ENCODE data around the gene CLDN18. TPM values are rescaled to one million over a fixed set of nuclear protein-coding genes. Genes with fewer than 3 reads are reported as not detected.

CLDN18 gene
- total RNA-seq, 1 experiment from 2014 or later, result 0.17 TPM

DNA sequence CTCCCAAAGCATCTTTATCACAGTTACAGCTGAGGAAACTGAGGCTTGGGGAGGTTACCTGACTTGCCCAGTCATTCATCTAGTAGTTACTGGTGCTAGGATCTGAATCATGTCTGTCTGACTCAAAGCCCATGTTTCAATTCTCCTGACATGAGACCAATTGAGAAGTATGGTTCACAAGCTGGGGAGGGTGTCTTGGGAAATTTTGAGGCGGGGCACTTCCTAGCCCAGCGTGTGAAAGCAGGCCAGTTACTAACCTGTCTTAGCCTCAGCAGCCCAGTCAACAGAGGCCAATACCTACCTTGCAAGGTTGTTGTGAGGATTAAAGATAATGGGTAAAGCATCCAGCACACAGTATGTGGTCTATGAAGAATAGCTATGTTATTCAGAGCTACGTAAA is 37.0 kb downstream of the CLDN18 start:
- peaks cover 0 to 8% of the 10 kb centered on the region in 2 experiments; a peak in 2 of 4 replicates for H3K4me1 ChIP-seq (ENCODE audit: control insufficient read depth in 1 of 2, insufficient read depth in 2 of 2, low read length in 2 of 2)
- BruUV-seq (replicated peaks), result no TSS peak
- intact Hi-C loops (cut with micrococcal nuclease), result no loop called here
- ChIA-PET POLR2A (no interaction called here), CTCF (no interaction called here), RAD21 (ENCODE audit: low non-redundant PET in 1 of 2, low total read pairs in 2 of 2, uncharacterized antibody in 2 of 2, unreplicated experiment in 2 of 2) (no interaction called here)
- no peaks in the 10 kb centered on the region for H3K27me3 ChIP-seq (ENCODE audit: insufficient read depth, low read length)
- H3K9me3 ChIP-seq (ENCODE audit: control insufficient read depth in 1 of 2, insufficient read depth in 1 of 2, low read depth in 1 of 2, low read length in 2 of 2), result no peaks in the 10 kb centered on the region
- H3K4me2 ChIP-seq (ENCODE audit: low read length), result no peak overlapping the region
- no peak overlapping the region for H2AFZ ChIP-seq (ENCODE audit: low read depth, low read length, poor library complexity, severe bottlenecking)
- H4K20me1 ChIP-seq (ENCODE audit: insufficient read depth), result no peaks in the 10 kb centered on the region
- H3K27ac ChIP-seq (ENCODE audit: low read depth, low read length), result no peak overlapping the region
- H3K4me3 ChIP-seq (replicated peaks in 1 of 2; ENCODE audit: low read depth in 1 of 2, low read length in 2 of 2), result no peak overlapping the region
- DNase-seq (ENCODE audit: low read depth, low spot score) (no peak), ATAC-seq (no peak)
- H3K79me2 ChIP-seq (ENCODE audit: insufficient read depth, low read length), result no peaks in the 10 kb centered on the region
- TF ChIP-seq POLR2A (IDR thresholded peaks at IDR 0.05; ENCODE audit: borderline replicate concordance, extremely low read depth, insufficient read depth, insufficient read length) (no peak), ZFX (IDR thresholded peaks at IDR 0.05) (no peak), CEBPB (IDR thresholded peaks at IDR 0.05; ENCODE audit: low read depth) (no peak), CBX3 (IDR thresholded peaks at IDR 0.05; ENCODE audit: low read depth) (no peak), EGR1 (IDR thresholded peaks at IDR 0.05; ENCODE audit: low read depth) (no peak), SP1 (IDR thresholded peaks at IDR 0.05; ENCODE audit: low read depth) (no peak), SIN3A (IDR thresholded peaks at IDR 0.05; ENCODE audit: low read depth) (no peak), POLR2AphosphoS5 (IDR thresholded peaks at IDR 0.05; ENCODE audit: low read depth, low read length) (no peak), FOSL1 (IDR thresholded peaks at IDR 0.05; ENCODE audit: low read depth) (no peak), YY1 (IDR thresholded peaks at IDR 0.05; ENCODE audit: extremely low read depth, insufficient replicate concordance, low read depth, low read length) (no peak), SRF (IDR thresholded peaks at IDR 0.05; ENCODE audit: low read depth) (no peak), TCF7L2 (IDR thresholded peaks at IDR 0.05; ENCODE audit: borderline replicate concordance, extremely low read depth, insufficient read depth, insufficient read length) (no peak), ZNF274 (IDR thresholded peaks at IDR 0.05; ENCODE audit: low read depth, low read length) (no peak), JUND (IDR thresholded peaks at IDR 0.05) (no peak), EZH2phosphoT487 (IDR thresholded peaks at IDR 0.05; ENCODE audit: borderline replicate concordance) (no peak)
- TF ChIP-seq, protein P1, sequence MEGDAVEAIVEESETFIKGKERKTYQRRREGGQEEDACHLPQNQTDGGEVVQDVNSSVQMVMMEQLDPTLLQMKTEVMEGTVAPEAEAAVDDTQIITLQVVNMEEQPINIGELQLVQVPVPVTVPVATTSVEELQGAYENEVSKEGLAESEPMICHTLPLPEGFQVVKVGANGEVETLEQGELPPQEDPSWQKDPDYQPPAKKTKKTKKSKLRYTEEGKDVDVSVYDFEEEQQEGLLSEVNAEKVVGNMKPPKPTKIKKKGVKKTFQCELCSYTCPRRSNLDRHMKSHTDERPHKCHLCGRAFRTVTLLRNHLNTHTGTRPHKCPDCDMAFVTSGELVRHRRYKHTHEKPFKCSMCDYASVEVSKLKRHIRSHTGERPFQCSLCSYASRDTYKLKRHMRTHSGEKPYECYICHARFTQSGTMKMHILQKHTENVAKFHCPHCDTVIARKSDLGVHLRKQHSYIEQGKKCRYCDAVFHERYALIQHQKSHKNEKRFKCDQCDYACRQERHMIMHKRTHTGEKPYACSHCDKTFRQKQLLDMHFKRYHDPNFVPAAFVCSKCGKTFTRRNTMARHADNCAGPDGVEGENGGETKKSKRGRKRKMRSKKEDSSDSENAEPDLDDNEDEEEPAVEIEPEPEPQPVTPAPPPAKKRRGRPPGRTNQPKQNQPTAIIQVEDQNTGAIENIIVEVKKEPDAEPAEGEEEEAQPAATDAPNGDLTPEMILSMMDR (IDR thresholded peaks at IDR 0.05 in 2 of 3, conservative IDR thresholded peaks at IDR 0.05 in 1 of 3; ENCODE audit: borderline replicate concordance in 1 of 3, insufficient read depth in 1 of 3, low read depth in 2 of 3, low read length in 2 of 3), result no peak
- TF ChIP-seq, protein P2, sequence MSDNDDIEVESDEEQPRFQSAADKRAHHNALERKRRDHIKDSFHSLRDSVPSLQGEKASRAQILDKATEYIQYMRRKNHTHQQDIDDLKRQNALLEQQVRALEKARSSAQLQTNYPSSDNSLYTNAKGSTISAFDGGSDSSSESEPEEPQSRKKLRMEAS (IDR thresholded peaks at IDR 0.05), result no peak
- TF ChIP-seq, protein P3, sequence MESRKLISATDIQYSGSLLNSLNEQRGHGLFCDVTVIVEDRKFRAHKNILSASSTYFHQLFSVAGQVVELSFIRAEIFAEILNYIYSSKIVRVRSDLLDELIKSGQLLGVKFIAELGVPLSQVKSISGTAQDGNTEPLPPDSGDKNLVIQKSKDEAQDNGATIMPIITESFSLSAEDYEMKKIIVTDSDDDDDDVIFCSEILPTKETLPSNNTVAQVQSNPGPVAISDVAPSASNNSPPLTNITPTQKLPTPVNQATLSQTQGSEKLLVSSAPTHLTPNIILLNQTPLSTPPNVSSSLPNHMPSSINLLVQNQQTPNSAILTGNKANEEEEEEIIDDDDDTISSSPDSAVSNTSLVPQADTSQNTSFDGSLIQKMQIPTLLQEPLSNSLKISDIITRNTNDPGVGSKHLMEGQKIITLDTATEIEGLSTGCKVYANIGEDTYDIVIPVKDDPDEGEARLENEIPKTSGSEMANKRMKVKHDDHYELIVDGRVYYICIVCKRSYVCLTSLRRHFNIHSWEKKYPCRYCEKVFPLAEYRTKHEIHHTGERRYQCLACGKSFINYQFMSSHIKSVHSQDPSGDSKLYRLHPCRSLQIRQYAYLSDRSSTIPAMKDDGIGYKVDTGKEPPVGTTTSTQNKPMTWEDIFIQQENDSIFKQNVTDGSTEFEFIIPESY (IDR thresholded peaks at IDR 0.05; ENCODE audit: extremely low read depth, insufficient replicate concordance, low read length), result no peak
- TF ChIP-seq, protein P4, sequence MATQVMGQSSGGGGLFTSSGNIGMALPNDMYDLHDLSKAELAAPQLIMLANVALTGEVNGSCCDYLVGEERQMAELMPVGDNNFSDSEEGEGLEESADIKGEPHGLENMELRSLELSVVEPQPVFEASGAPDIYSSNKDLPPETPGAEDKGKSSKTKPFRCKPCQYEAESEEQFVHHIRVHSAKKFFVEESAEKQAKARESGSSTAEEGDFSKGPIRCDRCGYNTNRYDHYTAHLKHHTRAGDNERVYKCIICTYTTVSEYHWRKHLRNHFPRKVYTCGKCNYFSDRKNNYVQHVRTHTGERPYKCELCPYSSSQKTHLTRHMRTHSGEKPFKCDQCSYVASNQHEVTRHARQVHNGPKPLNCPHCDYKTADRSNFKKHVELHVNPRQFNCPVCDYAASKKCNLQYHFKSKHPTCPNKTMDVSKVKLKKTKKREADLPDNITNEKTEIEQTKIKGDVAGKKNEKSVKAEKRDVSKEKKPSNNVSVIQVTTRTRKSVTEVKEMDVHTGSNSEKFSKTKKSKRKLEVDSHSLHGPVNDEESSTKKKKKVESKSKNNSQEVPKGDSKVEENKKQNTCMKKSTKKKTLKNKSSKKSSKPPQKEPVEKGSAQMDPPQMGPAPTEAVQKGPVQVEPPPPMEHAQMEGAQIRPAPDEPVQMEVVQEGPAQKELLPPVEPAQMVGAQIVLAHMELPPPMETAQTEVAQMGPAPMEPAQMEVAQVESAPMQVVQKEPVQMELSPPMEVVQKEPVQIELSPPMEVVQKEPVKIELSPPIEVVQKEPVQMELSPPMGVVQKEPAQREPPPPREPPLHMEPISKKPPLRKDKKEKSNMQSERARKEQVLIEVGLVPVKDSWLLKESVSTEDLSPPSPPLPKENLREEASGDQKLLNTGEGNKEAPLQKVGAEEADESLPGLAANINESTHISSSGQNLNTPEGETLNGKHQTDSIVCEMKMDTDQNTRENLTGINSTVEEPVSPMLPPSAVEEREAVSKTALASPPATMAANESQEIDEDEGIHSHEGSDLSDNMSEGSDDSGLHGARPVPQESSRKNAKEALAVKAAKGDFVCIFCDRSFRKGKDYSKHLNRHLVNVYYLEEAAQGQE (IDR thresholded peaks at IDR 0.05; ENCODE audit: low read depth), result no peak
- H3K36me3 ChIP-seq (ENCODE audit: control insufficient read depth in 1 of 2, insufficient read depth in 2 of 2, low read length in 2 of 2), result no peaks in the 10 kb centered on the region
- H3K9ac ChIP-seq (ENCODE audit: low read length), result no peak overlapping the region
- H3K9me2 ChIP-seq (ENCODE audit: insufficient read depth), result no peaks in the 10 kb centered on the region

Data from HCT116 (cell line).